GM18519 (cell line): ENCODE measurements around the gene EFCAB13.
"Not testable (repeated sequence)": the region's sequence is repeated elsewhere in the genome, so short reads cannot be mapped to it uniquely, and the experiment has no call there.

Experiments used
- ATAC-seq: cut with Tn5 transposase; IDR thresholded peaks from one replicate; pipeline ENCODE4 v1.9.1; 2021; ENCODE audit warnings: mild to moderate bottlenecking, moderate library complexity; ENCODE audit not compliant: unreplicated experiment, low FRiP score

Gene EFCAB13

GRCh38 chr17:47413872-47414271 lies 90.1 kb downstream of the EFCAB13 start:
- no peak for ATAC-seq

GRCh38 chr17:47414612-47415011 lies 90.9 kb downstream of the EFCAB13 start:
- ATAC-seq = no peak

GRCh38 chr17:47423406-47424295 lies 99.9 kb downstream of the EFCAB13 start:
- ATAC-seq = no peak

DNA sequence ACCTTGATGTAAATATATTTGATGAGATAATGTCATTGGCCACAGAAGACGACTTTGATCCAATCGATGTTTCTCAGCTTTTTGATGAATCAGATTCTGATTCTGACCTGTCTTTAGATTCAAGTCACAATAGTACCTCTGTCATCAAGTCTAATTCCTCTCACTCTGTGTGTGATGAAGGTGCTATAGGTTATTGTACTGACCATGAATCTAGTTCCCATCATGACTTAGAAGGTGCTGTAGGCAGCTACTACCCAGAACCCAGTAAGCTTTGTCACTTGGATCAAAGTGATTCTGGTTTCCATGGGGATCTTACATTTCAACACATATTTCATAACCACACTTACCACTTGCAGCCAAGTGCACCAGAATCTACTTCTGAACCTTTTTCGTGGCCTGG lies 101.5 kb downstream of the EFCAB13 start:
- ATAC-seq = not testable (repeated sequence)

- not testable (repeated sequence) for ATAC-seq
Measured at GRCh38 chr17:47425887-47426635, 102.3 kb downstream of the EFCAB13 start.

GRCh38 chr17:47427985-47428384 lies 104.2 kb downstream of the EFCAB13 start:
- no peak for ATAC-seq

DNA sequence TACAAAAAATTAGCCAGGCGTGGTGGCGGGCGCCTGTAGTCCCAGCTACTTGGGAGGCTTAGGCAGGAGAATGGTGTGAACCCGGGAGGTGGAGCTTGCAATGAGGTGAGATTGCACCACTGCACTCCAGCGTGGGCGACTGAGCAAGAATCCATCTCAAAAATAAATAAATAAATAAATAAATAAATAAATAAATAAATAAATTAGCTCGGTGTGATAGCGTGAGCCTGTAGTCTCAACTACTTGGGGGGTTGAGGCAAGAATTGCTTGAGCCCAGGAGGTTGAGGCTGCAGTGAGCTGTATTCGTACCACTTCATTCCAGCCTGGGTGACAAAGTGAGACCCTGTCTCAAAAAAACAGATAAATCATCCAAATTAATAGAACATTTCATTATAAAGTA lies 108.5 kb downstream of the EFCAB13 start:
- not testable (repeated sequence) for ATAC-seq

DNA sequence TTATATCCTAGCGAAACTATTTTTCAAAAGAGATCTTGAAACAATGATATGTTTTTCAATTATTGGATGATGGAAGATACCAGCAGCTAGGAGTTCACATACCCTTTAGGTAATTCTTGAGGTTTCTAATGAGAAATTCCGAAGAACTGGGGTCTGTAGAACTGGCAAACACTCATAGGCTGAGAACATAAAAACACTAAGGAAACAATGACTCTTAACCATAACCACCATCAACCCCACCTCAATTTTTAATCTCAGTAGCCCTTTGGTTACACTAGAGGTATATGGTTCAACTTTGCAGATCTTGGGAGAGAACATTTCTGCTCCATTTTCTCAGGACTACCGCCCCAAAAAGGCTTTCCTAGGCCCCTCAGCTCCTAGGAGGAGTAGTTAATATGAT lies 141.4 kb downstream of the EFCAB13 start:
- no peak for ATAC-seq

DNA sequence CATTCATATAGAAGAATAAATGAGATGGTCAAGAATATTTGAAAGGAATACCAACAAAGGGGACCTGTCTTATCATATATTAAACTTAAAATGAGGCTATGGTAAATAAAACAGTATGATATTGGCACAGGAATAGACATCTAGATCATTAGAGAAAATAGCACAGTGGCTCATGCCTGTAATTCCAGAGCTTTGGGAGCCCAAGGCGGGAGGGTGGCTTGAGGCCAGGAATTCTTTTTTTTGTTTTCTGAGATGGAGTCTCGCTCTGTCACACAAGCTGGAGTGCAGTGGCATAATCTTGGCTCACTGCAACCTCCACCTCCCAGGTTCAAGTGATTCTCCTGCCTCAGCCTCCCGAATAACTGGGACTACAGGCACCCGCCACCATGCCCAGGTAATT lies 143.2 kb downstream of the EFCAB13 start:
- not testable (repeated sequence) for ATAC-seq

GRCh38 chr17:47470836-47471235 lies 147.1 kb downstream of the EFCAB13 start:
- no peak for ATAC-seq

DNA sequence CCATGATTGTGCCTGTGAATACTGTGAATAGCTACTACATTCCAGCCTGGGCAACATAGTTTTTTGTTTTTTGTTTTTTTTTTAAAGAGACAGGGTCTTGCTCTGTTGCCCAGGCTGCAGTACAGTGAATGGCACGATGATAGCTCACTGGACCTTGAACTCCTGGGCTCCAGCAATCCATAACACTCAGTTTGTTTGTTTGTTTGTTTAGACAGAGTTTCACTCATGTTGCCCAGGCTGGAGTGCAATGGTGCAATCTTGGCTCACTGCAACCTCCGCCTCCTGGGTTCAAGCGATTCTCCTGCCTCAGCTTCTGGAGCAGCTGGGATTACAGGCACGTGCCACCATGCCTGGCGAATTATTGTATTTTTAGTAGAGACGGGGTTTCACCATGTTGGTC lies 148.3 kb downstream of the EFCAB13 start:
- ATAC-seq = not testable (repeated sequence)
